ENCODE results near the gene CCDC81.
"Not testable (repeated sequence)": the region's sequence is repeated elsewhere in the genome, so short reads cannot be mapped to it uniquely, and the experiment has no call there.

Gene CCDC81

DNA sequence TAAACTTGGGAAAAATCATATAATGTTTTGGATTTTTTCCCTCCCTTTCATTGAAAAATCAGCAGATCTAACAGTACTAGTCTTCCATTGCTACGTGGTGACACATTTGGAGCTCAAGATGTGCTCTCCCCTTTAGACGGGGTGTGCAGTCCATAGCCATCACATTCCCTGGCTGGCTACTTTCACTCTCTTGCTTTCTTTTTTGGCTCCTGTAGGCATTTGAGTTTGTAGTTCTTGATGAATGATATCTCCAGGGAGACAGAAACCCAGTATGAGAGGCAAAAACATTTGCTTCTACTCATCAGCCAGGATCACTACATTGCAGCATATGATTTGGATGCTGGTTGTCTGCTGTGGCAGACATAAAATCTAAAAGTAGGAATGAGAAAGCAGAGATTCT, 12.1 kb downstream of the CCDC81 start:
- DNase-seq (ENCODE audit: low read depth in 4 of 4, low spot score in 1 of 4), result no peak

DNA sequence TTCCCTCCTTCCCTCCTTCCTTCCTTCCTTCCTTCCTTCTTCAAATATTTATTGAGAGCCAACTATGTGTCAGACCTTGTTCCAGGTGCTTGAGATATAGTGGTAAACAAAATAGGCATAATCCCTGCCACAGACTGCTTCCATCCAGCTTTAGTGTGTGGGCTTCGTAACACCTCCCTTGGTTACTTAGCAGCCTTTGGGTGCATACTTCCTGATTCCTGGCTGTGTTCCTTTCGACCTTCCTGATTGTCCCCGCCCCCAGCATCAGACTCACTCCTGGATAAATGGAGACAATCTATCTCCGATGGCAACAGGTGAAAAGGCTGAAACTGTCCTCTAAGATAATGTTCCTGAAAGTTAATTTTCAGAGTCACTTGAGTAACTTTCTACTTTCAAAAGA, 13.5 kb downstream of the CCDC81 start:
- DNase-seq (ENCODE audit: low read depth in 4 of 4, low spot score in 1 of 4), result no peak

DNA sequence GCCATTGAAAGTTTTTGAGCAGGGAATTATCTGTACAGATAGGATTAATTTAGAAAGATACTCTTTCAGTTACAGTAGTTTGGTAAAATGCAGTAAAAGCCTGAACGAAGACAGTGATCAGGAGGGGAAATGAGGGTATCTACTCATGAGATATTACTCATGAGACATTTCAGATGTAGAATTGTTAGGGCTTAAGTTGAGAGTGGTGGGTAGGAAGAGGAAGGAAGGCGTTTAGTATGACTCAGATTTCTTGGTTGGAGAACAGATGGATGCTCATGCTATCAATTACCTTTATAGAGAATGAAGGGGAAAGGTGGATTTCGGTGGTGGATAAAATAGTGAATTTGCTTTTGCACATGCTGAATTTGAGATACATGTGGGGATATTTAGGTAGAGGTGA, 15.8 kb downstream of the CCDC81 start:
- no peak for DNase-seq (ENCODE audit: low read depth in 4 of 4, low spot score in 1 of 4)

DNA sequence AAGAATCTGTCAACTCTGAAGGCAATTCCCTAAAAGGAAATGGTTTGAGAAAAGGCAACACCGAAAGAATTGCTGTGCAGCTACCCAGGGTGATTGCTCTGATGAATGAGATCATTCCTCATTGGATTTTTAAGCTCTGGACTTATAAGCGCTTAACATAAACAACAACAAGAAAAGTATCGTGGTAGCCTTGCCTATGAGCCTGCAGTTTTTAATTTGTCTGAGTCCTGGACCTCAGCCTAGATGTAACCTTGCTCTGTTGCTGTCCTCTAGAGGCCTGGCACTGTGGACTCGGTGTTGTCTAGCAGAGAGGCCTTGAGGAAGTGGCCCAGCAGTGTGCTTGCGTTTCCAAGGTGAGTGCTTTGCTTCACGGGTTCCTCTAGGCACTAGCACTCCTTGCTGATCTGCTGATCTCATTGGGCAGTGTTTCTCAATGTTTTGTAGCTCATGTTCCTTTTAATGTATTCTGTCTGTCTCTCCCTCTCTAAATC, 20.4 kb downstream of the CCDC81 start:
- no peak for DNase-seq (ENCODE audit: low read depth in 4 of 4, low spot score in 1 of 4)

DNA sequence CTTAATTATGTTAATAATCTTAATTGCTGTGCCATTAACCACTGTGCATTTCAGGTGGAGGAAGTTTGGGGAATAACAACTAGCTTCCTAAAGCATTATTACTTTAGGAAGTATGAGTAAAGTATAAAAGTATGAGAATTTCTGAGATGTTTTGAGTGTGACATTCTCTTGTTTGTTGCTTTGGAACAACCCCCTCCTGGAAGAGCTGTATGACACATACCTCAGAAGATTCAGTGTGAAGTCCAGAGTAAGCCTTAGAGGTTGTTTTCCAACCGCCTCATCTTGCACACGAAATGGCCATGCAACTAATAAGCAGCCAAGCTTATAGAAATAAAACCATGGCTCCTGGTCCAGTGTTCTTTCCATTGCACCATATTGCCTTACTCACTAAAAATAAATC, 21.7 kb downstream of the CCDC81 start:
- no peak for DNase-seq (ENCODE audit: low read depth in 4 of 4, low spot score in 1 of 4)

DNA sequence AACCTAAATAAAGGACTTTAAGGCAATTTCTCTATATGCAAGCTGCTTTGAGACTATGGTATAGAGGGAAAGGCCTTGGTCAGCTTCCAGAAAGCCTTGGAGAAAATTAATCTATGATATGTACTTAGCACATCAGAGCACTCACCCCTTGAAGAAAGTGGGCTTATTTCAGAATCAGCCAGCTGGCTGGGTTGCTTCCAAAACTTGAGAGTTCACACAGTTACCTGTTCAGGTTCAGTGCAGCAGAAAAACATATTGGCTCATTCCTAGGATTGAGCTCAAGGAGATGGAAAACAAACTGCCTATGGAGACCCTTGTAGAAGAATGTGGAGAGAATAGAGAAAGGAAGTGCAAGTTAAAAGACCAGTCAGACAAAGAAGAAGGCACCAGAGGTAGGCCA, 22.7 kb downstream of the CCDC81 start:
- DNase-seq (ENCODE audit: low read depth in 4 of 4, low spot score in 1 of 4), result no peak

DNA sequence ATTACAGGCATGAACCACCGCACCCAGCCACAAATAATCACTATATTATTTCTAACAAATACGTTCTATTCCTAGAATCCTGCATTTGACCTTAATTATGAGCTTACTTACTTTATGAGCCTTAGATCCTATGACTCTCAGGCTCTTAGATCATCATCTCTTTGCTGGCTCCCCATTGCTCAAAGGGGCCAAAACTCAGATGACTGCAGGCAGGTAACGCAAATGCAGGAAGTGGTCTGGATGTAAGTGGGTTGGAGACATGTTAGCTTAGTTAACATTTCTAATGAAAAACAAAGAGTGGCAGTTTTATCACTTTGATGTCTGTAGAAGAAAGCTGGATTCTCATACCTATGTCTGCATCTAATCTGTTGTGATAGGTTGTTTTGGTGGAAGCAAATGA, 23.4 kb downstream of the CCDC81 start:
- DNase-seq (ENCODE audit: low read depth in 4 of 4, low spot score in 1 of 4), result no peak

DNA sequence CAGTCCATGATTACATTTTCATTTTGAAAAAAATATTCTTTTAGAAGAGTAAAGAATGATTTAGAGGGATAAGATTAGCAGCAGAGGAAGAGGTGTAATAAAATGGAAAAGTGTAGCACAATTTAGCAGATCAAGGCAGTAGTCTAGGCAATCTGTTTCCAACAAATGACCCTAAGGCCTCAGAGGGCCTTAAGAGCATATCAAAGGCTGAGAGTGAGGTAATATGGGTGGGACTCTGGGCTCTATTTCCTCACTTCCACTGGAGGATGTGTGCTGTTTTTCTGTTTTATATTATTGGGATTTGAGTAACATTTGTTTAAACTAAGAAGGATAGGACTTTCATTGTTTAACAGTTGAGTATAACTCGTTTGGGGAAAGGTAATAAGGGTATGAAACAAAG, 28.8 kb downstream of the CCDC81 start:
- no peak for DNase-seq (ENCODE audit: low read depth in 4 of 4, low spot score in 1 of 4)

DNA sequence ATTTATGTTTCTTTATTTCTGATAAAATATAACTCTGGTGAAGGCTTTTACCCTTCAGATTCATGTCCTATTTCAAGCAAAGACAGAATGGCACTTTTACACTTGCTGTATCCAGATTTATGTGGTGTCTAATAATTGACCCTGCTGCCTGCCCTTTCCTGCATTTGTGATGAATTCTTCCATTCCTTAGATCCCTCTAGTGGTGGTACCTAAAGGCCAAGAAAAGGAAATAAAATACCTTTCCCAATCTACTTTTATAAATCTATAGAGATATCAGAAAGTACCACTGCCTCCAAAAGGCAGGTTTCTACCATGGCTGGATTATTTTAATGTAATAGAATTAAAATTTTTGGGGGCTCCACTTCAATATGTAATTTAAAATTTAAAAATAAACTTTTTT, 34.2 kb downstream of the CCDC81 start:
- DNase-seq (ENCODE audit: low read depth in 4 of 4, low spot score in 1 of 4), result no peak

DNA sequence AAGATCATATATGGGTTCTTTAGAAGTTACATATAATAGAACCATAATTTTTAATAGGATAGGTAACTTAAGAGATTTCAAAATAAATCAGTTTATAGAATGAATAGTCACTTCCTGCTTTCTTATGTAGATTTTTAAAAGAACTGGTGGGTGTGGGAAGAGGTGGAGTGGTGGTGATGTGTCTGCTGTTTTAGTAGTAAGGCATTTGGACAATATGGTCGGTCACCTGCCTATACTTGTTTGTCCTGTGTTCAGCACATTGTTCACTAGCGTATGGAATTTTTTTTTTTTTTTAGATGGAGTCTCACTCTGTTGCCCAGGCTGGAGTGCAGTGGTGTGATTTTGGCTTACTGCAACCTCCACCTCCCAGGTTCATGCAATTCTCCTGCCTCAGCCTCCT, 39.3 kb downstream of the CCDC81 start:
- no peak for DNase-seq (ENCODE audit: low read depth in 4 of 4, low spot score in 1 of 4)

DNA sequence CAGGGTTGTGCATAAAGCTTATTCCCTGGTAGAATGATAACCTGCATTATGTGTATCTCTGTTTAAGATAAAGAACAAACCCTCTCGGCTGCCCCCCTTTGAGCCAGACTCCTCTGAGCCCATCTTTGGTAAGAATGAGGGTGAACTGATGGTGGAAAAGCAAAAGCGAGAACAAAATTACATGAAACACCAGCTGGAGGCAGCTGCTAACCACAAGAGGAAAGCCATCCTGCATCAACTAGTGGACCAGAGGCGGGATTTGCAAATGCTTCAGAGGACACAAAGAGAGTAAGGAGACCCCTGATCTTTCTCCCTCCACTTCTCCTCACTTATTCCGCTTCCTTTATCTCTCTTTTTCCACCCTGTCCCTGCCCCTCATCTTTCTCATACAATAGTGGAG, 40.3 kb downstream of the CCDC81 start:
- DNase-seq (ENCODE audit: low read depth in 4 of 4, low spot score in 1 of 4), result no peak

DNA sequence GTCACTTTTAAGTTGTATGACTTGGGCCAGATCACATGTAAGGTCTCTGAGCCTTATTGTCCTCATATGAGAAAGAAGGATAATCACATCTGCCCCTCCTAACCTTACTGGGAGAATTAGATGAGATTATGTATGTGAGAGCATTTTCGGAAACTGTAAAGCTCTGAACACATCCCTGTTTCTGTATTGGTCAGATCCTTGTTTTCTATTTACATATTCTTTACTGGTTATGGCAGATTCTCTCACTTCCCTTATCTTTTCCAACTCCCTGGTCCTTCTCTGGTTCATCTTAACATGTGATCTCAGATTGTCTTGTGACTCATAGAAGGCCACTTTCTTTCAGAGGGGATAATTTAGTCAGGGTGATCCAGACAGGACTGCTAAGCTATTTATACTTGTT, 41.8 kb downstream of the CCDC81 start:
- DNase-seq (ENCODE audit: low read depth in 4 of 4, low spot score in 1 of 4), result no peak

DNA sequence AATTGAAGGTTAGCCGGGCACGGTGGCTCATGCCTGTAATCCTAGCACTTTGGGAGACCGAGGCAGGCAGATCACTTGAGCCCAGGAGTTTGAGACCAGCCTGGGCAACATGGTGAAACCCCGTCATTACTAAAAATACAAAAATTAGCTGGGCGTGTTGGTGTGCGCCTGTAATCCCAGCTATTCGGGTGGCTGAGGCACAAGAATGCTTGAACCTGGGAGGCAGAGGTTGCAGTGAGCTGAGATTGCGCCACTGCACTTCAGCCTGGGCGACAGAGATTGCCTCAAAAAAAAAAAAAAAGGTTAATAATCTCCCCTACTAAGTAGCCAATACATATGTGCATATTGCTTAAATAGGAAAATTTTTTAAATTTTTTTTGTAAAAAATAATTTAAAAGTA, 42.3 kb downstream of the CCDC81 start:
- DNase-seq (ENCODE audit: low read depth in 4 of 4, low spot score in 1 of 4), result not testable (repeated sequence)

DNA sequence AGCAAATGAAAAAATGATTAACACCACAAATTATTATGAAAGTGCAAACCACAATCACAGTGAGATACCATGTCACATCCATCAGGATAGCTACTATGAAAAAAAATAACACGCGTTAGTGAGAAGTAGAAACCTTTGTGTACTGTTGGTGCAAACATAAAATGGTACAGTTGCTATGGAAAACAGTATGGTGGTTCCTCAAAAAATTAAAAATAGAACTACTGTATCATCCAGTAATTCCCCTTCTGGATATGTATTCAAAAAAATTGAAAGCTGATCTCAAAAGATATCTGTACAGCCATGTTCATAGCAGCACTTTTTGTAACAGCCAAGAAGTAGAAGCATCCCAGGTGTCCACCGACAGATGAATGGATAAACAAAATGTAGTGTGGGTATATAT, 43.4 kb downstream of the CCDC81 start:
- DNase-seq (ENCODE audit: low read depth in 4 of 4, low spot score in 1 of 4), result no peak

DNA sequence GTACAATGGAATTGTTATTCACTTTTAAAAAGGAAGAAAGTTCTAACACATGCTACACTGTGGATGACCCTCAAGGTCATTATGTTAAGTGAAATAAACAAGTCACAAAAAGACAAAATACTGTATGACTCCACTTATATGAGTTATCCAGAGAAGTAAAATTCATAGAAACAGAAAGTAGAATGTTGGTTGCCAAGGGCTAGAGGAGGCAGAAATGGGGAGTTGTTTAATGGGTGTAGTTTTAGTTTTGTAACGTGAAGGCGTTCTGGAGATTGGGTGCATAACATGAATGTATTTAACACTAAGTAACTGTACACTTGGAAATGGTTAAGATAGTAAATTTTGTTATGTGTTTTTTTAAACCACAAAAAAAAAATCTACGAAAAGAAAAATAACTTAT, 43.8 kb downstream of the CCDC81 start:
- no peak for DNase-seq (ENCODE audit: low read depth in 4 of 4, low spot score in 1 of 4)

DNA sequence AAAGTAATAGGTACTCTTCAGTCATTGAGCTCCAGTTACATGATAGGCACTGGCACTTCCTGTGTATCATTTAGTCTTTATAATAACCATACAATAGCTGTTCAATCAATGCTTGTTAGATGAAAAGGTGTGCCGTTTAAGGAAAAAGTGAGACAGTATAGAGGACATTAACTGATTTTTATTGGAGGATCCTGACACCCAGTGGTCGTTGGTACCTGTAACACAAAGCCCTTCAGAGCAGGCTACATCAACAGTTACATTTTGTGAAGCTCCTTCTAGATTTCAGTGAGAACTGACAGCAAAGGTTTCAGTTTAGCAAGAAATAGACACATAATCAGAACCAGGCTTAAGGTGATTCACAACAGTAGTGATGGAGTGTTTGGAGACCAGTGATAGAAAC, 44.2 kb downstream of the CCDC81 start:
- no peak for DNase-seq (ENCODE audit: low read depth in 4 of 4, low spot score in 1 of 4)

DNA sequence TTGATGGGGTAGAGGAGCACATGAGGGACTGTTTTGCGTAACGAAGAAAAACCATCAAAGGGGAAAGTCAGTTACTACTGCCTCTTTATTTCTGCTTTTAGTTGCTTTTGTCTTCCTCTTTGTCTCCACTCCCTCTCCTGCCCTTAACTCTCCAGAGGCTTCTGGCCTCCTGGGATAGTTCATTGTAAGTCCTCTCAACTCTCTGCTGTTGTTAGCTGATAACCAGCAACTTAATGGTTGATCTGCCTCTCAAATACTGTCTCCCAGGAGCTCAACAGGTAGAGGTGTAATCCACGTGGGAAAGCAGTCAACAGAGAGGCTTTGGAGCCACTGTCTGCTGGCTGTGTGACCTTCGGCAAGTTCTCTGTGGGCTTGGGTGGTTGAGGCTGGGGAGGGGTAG, 47.3 kb downstream of the CCDC81 start:
- no peak for DNase-seq (ENCODE audit: low read depth in 4 of 4, low spot score in 1 of 4)

DNA sequence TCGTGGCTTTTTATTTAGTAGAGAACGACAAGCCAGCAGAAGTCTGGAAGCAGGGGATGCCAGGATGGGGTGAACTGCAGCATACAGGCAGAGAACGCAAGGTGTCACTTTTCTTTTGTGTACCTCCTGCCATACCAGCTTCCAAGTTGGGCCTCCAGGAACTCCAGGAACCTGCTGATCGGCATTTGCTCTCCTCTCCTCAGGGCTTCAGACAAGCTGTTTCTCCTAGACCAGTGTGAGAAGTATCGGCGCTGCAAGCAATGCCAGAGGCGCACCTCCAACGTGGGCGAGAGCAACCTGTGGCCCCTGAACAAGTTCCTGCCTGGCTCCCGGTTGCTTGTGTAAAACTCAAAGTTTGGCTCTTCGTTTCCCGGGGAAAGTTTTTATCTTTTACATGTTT, 47.7 kb downstream of the CCDC81 start:
- no peak for DNase-seq (ENCODE audit: low read depth in 4 of 4, low spot score in 1 of 4)

DNA sequence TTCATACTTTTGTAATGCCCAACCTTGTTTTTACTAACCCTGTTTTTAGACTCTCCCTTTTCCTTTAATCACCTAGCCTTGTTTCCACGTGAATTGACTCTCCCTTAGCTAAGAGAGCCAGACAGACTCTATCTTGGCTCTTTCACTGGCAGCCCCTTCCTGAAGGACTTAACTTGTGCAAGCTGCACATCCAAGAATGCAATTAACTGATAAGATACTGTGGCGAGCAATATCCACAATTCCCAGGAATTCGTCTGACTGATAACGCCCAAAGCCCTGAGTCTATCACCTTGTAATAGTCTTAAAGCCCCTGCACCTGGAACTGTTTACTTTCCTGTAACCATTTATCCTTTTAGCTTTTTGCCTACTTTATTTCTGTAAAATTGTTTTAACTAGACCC, 48.8 kb downstream of the CCDC81 start:
- DNase-seq (ENCODE audit: low read depth in 4 of 4, low spot score in 1 of 4), result not testable (repeated sequence)

DNA sequence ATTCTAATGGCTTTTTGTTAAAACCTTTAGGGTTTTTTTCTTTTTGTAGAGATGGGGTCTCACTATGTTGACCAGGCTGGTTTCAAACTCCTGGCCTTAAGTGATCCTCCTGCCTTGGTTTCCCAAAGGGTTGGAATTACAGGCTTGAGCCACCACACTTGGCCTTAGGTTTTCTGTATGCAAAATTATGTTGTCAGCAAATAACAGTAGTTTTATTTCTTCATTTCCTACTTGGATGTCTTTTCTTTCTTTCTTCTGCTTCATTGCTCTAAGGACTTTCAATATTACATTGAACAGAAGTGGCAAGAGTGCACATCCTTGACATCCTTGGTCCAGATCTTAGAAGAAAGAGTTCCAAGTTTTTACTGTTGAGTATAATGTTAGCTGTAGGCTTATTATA, 52.8 kb downstream of the CCDC81 start:
- no peak for DNase-seq (ENCODE audit: low read depth in 4 of 4, low spot score in 1 of 4)

DNA sequence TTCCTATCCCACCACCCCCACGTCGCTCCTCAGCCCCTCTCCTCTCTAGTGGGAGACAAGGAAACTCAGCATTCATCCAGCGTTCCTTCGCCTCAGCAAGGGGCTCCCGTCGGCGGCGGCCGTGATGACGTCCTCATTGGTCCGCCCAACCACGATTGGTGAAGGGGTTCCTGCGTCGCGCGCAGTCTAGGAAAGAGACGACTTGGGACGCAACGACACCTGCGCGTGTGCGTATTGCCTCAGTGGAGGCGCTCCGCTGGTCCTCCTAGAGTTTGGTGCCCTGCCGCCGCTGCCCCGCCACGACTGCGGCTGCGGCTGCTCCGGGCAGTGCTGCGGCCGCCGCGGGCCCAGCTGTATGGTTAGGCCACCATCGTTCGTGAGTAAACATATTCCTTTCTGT, 56.6 kb downstream of the CCDC81 start:
- no peak for DNase-seq (ENCODE audit: low read depth in 4 of 4, low spot score in 1 of 4)

DNA sequence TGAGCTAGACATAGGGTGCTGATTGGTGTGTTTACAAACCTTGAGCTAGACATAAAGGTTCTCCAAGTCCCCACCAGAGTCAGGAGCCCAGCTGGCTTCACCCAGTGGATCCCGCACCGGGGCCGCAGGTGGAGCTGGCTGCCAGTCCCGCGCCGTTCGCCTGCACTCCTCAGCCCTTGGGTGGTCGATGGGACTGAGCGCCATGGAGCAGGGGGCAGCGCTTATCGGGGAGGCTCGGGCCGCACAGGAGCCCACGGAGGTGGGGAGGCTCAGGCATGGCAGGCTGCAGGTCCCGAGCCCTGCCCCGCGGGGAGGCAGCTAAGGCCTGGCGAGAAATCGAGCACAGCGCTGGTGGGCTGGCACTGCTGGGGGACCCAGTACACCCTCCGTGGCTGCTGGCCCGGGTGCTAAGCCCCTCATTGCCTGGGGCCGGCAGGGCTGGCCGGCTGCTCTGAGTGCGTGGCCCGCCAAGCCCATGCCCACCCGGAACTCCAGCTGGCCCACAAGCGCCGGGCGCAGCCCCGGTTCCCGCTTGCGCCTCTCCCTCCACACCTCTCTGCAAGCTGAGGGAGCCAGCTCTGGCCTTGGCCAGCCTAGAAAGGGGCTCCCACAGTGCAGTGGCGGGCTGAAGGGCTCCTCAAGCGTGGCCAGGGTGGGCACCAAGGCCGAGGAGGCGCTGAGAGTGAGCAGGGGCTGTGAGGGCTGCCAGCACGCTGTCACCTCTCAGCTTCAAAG, 58.8 kb downstream of the CCDC81 start:
- not testable (repeated sequence) for DNase-seq (ENCODE audit: low read depth in 4 of 4, low spot score in 1 of 4)

DNA sequence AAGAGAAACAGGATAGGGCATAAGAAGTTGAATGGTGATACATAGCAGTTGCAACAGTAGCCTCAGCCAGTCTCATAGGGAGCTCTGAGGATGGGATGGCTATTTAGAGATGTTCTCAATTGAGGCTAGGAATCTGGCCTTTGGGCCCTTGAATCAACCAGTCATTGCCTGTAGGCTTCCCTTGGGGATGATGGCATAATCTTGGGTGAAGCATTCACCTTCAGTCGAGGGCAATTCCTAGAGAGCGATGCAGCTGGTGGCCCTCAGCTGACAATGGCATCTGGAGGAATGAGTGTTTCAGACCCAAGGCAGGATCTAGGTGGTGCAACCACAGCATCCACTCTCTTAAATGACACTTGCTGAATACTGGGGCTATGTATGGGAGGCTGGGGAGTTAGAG, 61.0 kb downstream of the CCDC81 start:
- no peak for DNase-seq (ENCODE audit: low read depth in 4 of 4, low spot score in 1 of 4)

DNA sequence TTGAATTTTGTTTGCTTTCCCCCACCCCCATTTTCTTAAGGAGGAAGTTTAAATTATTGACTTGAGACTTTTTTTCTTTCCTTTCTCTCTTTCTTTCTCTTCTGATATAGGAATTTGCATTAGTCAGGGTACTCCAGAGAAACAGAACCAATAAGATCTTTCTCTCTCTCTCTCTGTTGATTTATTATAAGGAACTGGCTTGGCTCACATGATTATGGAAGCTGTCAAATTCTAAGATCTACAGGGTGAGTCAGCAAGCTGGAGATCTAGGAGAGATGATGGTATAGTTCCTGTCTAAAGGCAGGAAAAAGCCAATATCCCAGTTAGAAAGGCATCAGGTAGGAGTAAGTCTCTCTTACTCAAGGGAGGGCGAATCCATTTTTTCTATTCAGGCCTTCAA, 64.0 kb downstream of the CCDC81 start:
- no peak for DNase-seq (ENCODE audit: low read depth in 4 of 4, low spot score in 1 of 4)
